GM20000 (cell line): ENCODE results near the gene PGRMC1.

Experiments used
- DNase-seq: peaks from one replicate; pipeline ENCODE4 v3.0.0; 2012; ENCODE audit warnings: low spot score
- TF ChIP-seq, protein P1 (sequence below): IDR thresholded peaks from 2 replicates; pipeline ENCODE4 v1.5.1; 2012; ENCODE audit warnings: mild to moderate bottlenecking, control low read depth; ENCODE audit errors: extremely low read depth, missing control alignments

PGRMC1 gene

DNA sequence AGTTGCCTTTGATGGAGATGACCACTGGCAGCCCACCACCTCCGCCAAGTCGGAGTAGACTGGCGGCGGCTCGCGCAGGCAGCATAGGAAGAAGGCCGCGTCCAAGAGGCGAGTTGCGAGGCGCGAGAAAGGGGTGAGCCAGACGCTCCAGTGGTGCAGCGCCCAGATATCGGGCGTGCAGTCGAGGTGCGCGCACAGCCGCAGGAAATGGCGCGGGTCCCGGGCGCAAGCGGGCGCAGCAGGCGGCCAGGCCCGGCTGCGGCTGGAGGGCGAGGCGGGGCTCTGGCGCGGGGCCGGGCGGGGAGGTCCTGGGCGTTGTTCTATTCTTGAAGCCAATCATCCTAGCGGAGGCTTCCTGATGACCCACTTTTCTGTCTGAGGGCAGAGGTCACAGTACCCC is 13.2 kb upstream of the PGRMC1 start:
- no peak for DNase-seq
- TF ChIP-seq, protein P1, sequence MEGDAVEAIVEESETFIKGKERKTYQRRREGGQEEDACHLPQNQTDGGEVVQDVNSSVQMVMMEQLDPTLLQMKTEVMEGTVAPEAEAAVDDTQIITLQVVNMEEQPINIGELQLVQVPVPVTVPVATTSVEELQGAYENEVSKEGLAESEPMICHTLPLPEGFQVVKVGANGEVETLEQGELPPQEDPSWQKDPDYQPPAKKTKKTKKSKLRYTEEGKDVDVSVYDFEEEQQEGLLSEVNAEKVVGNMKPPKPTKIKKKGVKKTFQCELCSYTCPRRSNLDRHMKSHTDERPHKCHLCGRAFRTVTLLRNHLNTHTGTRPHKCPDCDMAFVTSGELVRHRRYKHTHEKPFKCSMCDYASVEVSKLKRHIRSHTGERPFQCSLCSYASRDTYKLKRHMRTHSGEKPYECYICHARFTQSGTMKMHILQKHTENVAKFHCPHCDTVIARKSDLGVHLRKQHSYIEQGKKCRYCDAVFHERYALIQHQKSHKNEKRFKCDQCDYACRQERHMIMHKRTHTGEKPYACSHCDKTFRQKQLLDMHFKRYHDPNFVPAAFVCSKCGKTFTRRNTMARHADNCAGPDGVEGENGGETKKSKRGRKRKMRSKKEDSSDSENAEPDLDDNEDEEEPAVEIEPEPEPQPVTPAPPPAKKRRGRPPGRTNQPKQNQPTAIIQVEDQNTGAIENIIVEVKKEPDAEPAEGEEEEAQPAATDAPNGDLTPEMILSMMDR: no peak

GRCh38 chrX:119223783-119224182 is 12.3 kb upstream of the PGRMC1 start:
- TF ChIP-seq, protein P1: no peak
- DNase-seq: no peak

DNA sequence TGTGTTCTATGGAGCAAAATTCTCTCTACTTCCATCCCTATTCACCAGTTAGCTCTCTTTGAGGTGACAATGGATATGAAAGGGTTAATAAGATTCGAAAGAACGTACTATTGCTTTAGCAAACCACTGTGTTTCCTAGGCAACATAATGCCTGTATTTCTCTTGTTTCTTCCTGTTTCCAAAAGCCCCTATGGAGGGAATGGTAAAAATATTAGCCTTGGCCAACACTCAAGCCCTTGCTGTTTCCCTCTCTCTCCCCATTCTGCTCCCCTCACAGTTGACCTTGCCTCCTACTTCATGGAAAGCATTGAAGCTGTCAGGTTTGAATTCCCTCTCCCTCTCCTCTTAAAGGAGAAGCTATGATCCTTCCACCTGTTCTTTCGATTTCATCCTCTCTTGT is 9.6 kb upstream of the PGRMC1 start:
- TF ChIP-seq, protein P1: no peak
- DNase-seq: no peak

GRCh38 chrX:119228512-119229252 is 7.4 kb upstream of the PGRMC1 start:
- no peak for DNase-seq
- TF ChIP-seq, protein P1: no peak

DNA sequence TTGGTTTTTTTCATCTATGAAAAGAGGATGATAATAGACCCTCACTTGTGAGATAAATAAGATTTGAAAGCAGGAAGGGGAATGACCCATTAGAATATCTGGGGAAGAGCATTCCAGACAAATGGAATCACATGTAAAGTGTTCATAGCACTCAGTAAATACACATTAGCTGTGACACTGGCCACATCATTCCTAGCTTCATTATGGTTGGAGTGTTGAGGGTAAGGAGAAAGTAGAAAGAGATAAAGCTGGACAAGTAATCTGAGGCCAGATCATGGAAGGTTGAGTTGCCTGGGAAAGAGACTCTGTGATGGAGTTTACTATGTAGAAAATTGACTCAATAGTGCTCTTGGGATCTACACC is 6.9 kb upstream of the PGRMC1 start:
- DNase-seq: no peak
- TF ChIP-seq, protein P1: no peak

DNA sequence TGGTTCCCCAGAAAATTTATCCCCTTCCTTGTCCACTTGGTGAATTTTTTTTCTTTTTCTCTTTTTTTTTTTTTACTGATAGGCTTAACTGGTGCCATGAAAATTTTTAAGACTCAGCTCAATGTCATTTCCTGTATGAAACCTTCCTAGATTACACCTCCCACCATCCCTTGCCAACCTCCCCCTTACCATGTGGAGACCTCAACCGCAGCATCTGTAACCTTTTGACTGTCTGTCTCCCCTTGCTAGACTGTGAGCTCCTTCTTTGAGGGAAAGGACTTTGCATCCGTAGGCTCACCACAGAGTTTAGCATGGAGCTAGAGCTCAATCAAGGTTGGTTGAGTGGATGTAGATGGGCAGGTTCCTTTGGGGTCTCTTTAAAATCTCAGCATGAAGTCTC is 5.2 kb upstream of the PGRMC1 start:
- DNase-seq: no peak
- TF ChIP-seq, protein P1: no peak

DNA sequence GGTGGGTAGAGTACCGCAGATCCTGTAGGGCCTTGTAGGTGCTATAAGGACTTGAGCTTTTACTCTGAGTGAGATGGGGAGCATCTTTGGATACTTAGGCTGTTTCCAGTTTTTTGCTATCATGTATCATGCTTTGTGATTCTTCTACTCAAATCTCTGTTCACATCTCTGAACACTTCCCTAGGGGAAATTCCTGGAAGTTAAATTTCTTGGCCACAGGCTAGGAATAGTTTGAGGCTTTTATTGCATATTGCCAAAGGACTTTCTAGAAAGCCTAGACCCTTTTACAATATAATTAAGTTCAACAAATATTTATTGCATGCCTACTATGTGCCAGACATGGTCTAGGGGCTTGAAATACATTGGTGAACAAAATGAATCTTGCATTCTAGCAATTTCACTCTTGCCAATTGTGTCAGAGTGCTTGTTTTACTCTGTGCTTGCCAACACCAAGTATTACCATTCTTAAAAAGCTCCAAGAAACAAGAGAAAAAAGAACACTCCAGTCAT is 4.1 kb upstream of the PGRMC1 start:
- no peak for DNase-seq
- TF ChIP-seq, protein P1: no peak
